HepG2 (cell line): Measurements from ENCODE around the gene UCK2. TPM values are rescaled to one million over a fixed set of nuclear protein-coding genes. Genes with fewer than 3 reads are reported as not detected.

ENCODE experiments used
- ARID4A ChIP-seq: sonication (generic); formaldehyde crosslinking; IDR thresholded peaks from 2 replicates; pipeline ENCODE4 v1.5.0; 2020; ENCODE audit warnings: mild to moderate bottlenecking, missing genetic modification reagents, borderline replicate concordance
- DMTF1 ChIP-seq: sonication (generic); formaldehyde crosslinking; IDR thresholded peaks from 2 replicates; pipeline ENCODE4 v1.4.0; 2020; ENCODE audit warnings: mild to moderate bottlenecking, missing genetic modification reagents
- DNMT1 ChIP-seq: sonication (generic); formaldehyde crosslinking; IDR thresholded peaks from 2 replicates; pipeline ENCODE4 v1.5.1; 2020; ENCODE audit warnings: mild to moderate bottlenecking, missing genetic modification reagents
- GATA4 ChIP-seq: sonication (generic); IDR thresholded peaks from 2 replicates; pipeline ENCODE4 v1.6.1; 2016; ENCODE audit warnings: antibody characterized with exemption, low read depth, borderline replicate concordance
- NFE2L2 ChIP-seq: fragments of 150-350 bp; IDR thresholded peaks from 2 replicates; pipeline ENCODE4 v1.6.1; 2014; ENCODE audit warnings: low read length
- SIN3A ChIP-seq: IDR thresholded peaks from 2 replicates; pipeline ENCODE4 v1.6.1; 2011; ENCODE audit warnings: low read depth, mild to moderate bottlenecking, control low read depth, low read length, borderline replicate concordance
- SRF ChIP-seq: IDR thresholded peaks from 2 replicates; pipeline ENCODE4 v1.6.1; 2011; ENCODE audit warnings: mild to moderate bottlenecking, low read depth, low read length, moderate library complexity
- TFE3 ChIP-seq: IDR thresholded peaks from 2 replicates; pipeline ENCODE4 v1.6.1; 2016
- YEATS4 ChIP-seq: sonication (generic); formaldehyde crosslinking; IDR thresholded peaks from 2 replicates; pipeline ENCODE4 v1.4.0; 2020; ENCODE audit warnings: missing genetic modification reagents, borderline replicate concordance
- ZFY ChIP-seq: sonication (generic); formaldehyde crosslinking; IDR thresholded peaks from 2 replicates; pipeline ENCODE4 v1.4.0; 2020; ENCODE audit warnings: missing genetic modification reagents
- ZNF251 ChIP-seq: sonication (generic); formaldehyde crosslinking; IDR thresholded peaks from 2 replicates; pipeline ENCODE4 v1.9.0; 2021; ENCODE audit warnings: mild to moderate bottlenecking, missing genetic modification reagents
- ZUFSP ChIP-seq: sonication (generic); formaldehyde crosslinking; IDR thresholded peaks from 2 replicates; pipeline ENCODE4 v1.9.0; 2021; ENCODE audit warnings: missing genetic modification reagents, mild to moderate bottlenecking, borderline replicate concordance
- polyA plus RNA-seq, 8 experiments: library from polyadenylated mRNA; depleted of rRNA in 3 of 8; stranded (reverse) in 7 of 8; unstranded in 1 of 8; fragments of >200 nt; fragmentation: Illumina TruSeq in 4 of 8; extraction: Trizol in 4 of 8; gene quantifications; 2 replicates each; pipeline versions ENCODE4 v1.2.1 to v1.2.3, GENCODE V29; 2011 to 2016; ENCODE audit warnings: low read depth in 4 of 8, missing spikeins in 1 of 8, mixed read lengths in 1 of 8; ENCODE audit not compliant: insufficient read depth in 1 of 8
- total RNA-seq, 5 experiments: library from RNA; depleted of rRNA; stranded (reverse); fragments of >200 nt; fragmentation: Illumina TruSeq; extraction: Trizol; gene quantifications; 2 replicates each; pipeline ENCODE4 v1.2.3, GENCODE V29; 2016; ENCODE audit warnings: low read depth in 1 of 5

Gene UCK2
- total and polyA plus RNA-seq, 2 of the 13 experiments (the other 11 are each of a cell fraction or from before 2014, with no cell fraction given), result 64.3 to 78.0 TPM

GRCh38 chr1:165827268-165828102 is at the start of gene UCK2 (continued):
- TF ChIP-seq ARID4A (CRISPR knock-in tag), result peak; percentile 74; the same call in 1 of the 2 replicates
- peak; percentile 72 for TF ChIP-seq ZFY (CRISPR knock-in tag)
- TF ChIP-seq SRF, result no peak
- no peak for TF ChIP-seq NFE2L2
- no peak for TF ChIP-seq ZUFSP (CRISPR knock-in tag)
- no peak for TF ChIP-seq TFE3 (CRISPR knock-in tag)
- TF ChIP-seq ZNF251 (CRISPR knock-in tag), result no peak
- TF ChIP-seq SIN3A, result no peak; the same call in 1 of the 2 replicates
- no peak for TF ChIP-seq DMTF1 (CRISPR knock-in tag)
- TF ChIP-seq YEATS4 (CRISPR knock-in tag), result peak; percentile 73
- peak; percentile 37; the same call in 1 of the 2 replicates for TF ChIP-seq GATA4
- TF ChIP-seq DNMT1 (CRISPR knock-in tag), result no peak
